Activated naive CD8-positive, alpha-beta T cell treated with anti-CD3 and anti-CD28 coated beads for 36 hours (primary cell): ENCODE results near the gene IPO4. TPM values are rescaled to one million over a fixed set of nuclear protein-coding genes. Genes with fewer than 3 reads are reported as not detected.
A peak's percentile ranks its signal among the peaks of the same experiment; 100 is the strongest.

Experiments used
- DNase-seq: peaks from one replicate; pipeline ENCODE4 v3.0.0; 2021
- H3K27ac Mint-ChIP-seq: one replicate; pipeline ENCODE4 v1.8.0; 2022; ENCODE audit warnings: mild to moderate bottlenecking, moderate library complexity, mixed read lengths
- H3K27me3 Mint-ChIP-seq: one replicate; pipeline ENCODE4 v1.8.0; 2022; ENCODE audit warnings: mild to moderate bottlenecking, mixed read lengths
- H3K36me3 Mint-ChIP-seq: one replicate; pipeline ENCODE4 v1.8.0; 2021; ENCODE audit warnings: mild to moderate bottlenecking, mixed read lengths
- H3K4me1 Mint-ChIP-seq: one replicate; pipeline ENCODE4 v1.8.0; 2021; ENCODE audit warnings: mixed read lengths
- H3K4me3 Mint-ChIP-seq: one replicate; pipeline ENCODE4 v1.8.0; 2022; ENCODE audit warnings: mild to moderate bottlenecking, moderate library complexity, mixed read lengths
- H3K9me3 Mint-ChIP-seq: one replicate; pipeline ENCODE4 v1.8.0; 2022; ENCODE audit warnings: mixed read lengths
- total RNA-seq, 2 experiments: library from RNA; stranded (reverse); gene quantifications; one replicate each; pipeline ENCODE4 v1.2.3, GENCODE V29; 2021

IPO4 gene
- total RNA-seq, 2 experiments from 2014 or later = 152 to 161 TPM

DNA sequence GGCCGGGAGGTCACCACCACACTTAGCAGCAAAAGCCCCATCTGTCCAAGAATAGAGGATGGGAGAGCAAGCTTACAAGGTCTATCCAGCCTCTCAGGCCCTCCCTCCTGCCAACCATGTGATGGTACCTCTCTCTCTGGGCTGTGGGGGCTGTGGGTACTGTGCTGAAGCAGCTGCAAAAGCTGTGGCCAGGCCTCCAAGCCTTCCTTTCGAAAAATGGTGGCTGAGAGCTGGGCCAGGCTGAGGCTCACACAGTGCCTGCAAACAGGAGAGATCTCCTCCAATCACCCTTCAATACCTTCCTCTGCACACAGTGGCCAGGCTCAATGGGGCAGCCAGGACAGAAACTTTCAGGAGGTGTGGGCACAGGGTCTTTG lies 1.1 kb downstream of the IPO4 start:
- DNase-seq = no peak
- Mint-ChIP-seq H3K27me3 (no peaks in the 10 kb centered on the region), H3K36me3 (peaks cover 24% of the 10 kb centered on the region), H3K4me3 (peak overlapping the region; percentile 93), H3K4me1 (peaks cover 34% of the 10 kb centered on the region), H3K27ac (peak overlapping the region; percentile 90), H3K9me3 (no peaks in the 10 kb centered on the region)

DNA sequence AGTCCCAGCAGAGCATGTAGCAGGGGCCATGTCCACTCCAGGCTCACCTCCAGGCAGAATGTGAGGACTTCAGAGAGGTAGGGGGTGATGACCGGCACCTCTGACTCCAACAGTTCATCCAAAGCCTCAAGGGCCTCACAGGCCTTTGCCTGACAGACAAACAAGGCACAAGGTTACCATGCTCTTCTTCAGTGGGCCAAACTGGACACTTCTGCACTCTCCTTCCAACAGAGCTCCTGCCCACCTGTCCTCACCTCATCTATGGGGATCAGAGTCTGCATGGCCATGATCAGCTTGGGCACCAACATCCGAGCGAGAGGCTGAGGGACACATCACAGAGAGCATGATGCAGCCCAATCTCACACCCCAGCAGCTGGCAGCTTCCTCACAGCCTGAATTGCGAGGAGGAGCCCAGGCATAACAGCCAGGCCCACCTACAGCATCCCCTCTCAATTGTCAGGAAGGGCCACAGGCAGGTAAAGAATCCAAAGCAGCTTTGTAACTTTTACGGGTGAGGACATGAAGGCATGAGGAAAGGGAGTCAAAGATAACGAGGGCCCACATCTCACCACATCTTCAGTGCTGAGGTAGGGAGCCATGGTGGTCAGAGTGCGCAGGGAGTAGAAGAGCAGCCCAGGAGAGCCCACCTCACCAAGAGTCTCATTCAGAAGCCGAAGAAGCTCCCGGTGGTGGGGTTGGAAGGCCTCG lies 1.6 kb downstream of the IPO4 start:
- Mint-ChIP-seq H3K4me1 (peaks cover 32% of the 10 kb centered on the region), H3K9me3 (no peaks in the 10 kb centered on the region), H3K27me3 (no peaks in the 10 kb centered on the region), H3K4me3 (peak overlapping the region; percentile 93), H3K36me3 (peaks cover 24% of the 10 kb centered on the region), H3K27ac (peak overlapping the region; percentile 54)
- no peak for DNase-seq

DNA sequence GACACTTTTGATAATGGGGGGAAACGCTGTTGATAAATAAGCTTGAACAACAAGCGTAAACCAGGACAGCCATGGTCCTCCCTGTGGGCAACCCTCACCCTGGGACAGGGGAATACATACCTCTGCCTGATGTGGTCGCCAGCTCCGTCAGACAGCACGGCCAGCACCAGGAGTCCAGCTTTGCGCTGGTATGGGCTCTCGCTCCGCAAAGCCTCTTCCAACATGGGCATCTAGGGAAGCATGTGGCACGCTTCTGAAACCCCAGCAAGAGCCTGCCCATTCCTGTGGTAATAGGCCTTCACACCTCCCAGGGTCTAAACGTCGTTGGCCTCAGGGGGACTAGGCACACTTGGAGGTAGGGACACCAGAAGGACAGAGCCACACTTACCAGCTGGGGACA lies 2.9 kb downstream of the IPO4 start:
- H3K27me3 Mint-ChIP-seq = no peaks in the 10 kb centered on the region
- H3K4me3 Mint-ChIP-seq = no peak overlapping the region
- peak overlapping the region; percentile 50 for H3K27ac Mint-ChIP-seq
- peaks cover 25% of the 10 kb centered on the region for H3K4me1 Mint-ChIP-seq
- H3K9me3 Mint-ChIP-seq = no peaks in the 10 kb centered on the region
- DNase-seq = no peak
- H3K36me3 Mint-ChIP-seq = peaks cover 20% of the 10 kb centered on the region

DNA sequence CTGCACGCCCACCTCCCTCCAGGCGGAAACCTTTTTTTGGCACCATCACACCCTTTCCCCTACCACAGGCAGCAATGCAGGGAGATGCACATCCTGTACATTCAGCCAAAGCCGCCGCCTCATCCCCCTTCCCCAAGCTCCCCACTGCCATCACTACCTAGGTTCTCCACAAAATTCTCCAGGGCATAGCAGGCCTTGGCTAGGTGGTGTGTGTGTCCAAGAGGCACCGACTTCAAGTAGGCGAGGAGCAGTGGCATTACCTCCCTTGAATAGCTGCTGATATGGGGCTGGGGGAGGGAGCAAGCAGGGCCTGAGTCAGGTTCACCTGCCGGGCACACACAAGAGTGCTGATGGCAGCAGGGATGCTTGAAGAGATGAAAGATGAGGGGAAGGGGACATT lies 3.6 kb downstream of the IPO4 start:
- no peaks in the 10 kb centered on the region for H3K9me3 Mint-ChIP-seq
- DNase-seq = no peak
- H3K27me3 Mint-ChIP-seq = no peaks in the 10 kb centered on the region
- H3K36me3 Mint-ChIP-seq = peaks cover 20% of the 10 kb centered on the region
- peaks cover 22% of the 10 kb centered on the region for H3K4me1 Mint-ChIP-seq
- no peak overlapping the region for H3K4me3 Mint-ChIP-seq
- no peak overlapping the region for H3K27ac Mint-ChIP-seq

DNA sequence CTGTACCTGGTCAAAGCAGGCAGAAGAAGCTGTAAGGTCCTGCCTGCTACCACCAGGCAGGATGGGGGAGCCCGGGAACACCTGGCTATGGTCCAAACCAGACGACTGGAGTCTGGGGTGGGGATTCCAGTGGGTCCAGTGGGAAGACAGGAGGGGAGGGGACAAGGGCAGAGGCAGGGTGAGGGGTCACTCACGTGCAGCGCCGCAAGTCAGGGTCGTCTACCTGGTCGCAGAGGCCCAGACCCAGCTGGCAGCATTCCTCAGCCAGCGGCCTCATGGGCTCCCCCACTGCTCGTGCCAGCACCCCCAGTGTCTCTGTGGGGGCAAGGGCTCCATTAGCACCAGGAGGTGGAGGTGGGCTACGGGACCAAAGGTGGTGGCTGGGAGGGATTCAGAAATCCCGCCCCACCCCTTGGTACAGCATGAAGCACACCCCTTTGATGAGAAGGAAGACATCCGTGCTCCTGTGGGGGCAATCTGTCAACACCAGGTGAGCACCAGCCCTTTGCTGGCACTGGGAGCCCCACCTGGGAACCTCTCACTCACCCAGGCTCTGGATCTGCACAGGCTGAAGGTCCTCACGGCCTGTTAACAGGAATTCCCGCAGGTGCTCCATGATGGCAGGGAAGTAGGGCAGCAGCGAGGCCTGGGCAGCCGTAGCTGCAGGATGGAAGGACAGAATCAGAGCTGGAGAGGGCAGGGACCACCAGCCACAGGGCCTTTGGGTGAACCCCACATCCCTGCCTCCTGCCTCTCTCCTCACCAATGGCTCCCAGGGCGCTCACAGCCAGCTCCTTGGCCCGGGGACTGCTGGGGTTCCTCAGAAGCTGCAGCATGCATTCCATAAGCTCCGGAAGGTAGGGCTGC lies 4.3 kb downstream of the IPO4 start:
- Mint-ChIP-seq H3K27me3 (no peaks in the 10 kb centered on the region), H3K4me1 (peaks cover 18% of the 10 kb centered on the region), H3K36me3 (peaks cover 22% of the 10 kb centered on the region), H3K27ac (no peak overlapping the region), H3K9me3 (no peaks in the 10 kb centered on the region), H3K4me3 (no peak overlapping the region)
- no peak for DNase-seq

DNA sequence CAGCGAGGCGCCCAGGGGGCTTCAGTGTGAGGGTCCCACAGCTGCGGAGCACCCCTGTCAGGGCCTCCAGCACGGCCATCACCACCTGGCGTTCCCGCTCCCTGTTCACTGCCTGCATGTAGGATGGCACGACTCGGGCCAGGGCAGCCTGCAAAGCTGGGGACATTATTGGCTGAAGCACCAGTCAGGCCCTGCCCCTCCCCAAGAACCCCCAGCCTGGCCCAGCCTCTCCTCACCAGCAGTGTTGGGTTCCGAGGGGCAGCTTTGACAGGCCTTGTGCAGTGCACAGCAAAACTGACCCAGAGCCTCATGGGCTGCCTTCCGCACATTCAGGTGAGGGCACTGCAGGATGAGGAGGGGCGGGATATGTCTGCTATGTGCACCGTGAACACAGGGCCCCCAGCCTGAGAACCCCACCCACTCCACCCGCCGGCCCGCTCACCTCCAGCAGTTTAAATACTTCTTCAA lies 5.6 kb downstream of the IPO4 start:
- H3K27ac Mint-ChIP-seq = no peak overlapping the region
- H3K9me3 Mint-ChIP-seq = no peaks in the 10 kb centered on the region
- peaks cover 21% of the 10 kb centered on the region for H3K36me3 Mint-ChIP-seq
- no peak for DNase-seq
- no peak overlapping the region for H3K4me3 Mint-ChIP-seq
- no peaks in the 10 kb centered on the region for H3K27me3 Mint-ChIP-seq
- H3K4me1 Mint-ChIP-seq = peaks cover 14% of the 10 kb centered on the region

DNA sequence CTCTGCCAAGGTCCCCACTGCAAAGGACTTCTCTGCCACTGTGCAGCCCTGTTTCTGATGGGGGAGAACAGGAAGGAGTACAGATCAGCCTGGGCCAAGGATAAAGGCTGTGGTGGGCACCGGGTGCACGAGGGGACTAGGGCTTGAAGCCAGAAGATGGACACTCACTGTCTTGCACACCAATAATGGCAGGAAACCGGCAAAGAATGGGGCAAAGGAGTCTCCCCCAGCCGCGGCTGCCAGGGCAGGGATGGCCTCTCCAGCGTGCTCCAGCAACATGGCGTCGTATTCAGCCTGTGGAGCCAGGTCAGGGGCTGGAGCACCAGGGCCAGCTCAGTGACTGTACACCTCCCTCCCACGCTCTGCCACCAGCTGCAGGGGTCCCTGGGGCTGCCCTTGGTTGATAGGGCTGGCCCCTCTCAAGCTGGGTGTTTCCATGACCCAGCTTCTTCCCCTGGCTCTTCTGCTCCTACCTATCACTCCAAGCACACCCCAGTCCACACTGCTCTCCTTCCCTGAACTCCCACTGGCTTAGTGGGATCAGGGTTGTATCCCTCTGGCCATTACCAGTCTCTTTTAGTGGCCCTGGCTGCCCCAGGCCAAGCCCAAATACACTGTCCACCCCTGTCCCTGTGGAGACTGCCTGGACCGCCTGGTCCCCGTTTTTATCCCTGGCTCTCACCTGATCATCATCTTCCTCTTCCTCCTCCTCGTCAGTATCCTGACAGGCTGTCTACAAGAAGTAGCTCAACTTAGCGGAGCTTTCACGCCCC lies 6.3 kb downstream of the IPO4 start:
- Mint-ChIP-seq H3K36me3 (peaks cover 16% of the 10 kb centered on the region), H3K4me1 (peaks cover 9% of the 10 kb centered on the region), H3K27me3 (no peaks in the 10 kb centered on the region), H3K9me3 (no peaks in the 10 kb centered on the region), H3K4me3 (no peak overlapping the region), H3K27ac (peak overlapping the region; percentile 63)
- DNase-seq = no peak

DNA sequence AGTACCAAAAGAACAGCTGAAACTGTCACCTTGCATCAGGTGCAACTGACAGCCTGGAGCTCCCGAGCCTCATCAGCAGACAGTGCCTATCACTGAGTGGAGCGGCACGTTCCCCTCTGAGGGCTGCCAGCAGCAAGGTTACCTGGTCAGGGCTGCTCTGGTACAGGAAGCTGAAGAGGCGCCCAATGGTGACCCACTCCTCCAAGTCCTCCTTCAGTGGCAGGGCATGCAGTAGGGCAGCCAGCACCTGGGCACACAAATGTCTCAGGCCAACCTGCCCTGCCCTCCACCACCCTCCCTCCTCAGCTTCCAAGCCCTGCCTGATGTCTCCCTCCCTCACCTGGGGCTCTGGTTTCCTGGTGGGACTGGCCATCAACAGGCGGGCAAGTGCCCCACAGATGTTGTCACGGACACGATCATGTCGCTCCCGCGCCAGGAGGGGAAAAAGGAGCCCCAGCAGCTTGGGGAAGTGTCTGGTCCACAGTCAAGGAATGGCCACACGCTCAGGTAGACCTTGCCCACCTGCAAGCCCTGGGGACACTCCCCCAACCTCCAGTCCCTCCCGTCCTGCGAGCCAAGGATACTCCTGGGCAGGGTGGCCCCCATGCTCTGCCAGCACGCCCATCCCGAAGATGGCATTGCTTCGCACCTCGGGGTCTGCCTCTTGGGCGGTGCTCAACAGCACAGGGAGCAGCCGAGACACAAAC lies 7.1 kb downstream of the IPO4 start:
- Mint-ChIP-seq H3K27me3 (no peaks in the 10 kb centered on the region), H3K27ac (peak overlapping the region; percentile 2), H3K4me1 (peaks cover 4% of the 10 kb centered on the region), H3K9me3 (no peaks in the 10 kb centered on the region), H3K4me3 (no peak overlapping the region), H3K36me3 (peaks cover 11% of the 10 kb centered on the region)
- DNase-seq = no peak

DNA sequence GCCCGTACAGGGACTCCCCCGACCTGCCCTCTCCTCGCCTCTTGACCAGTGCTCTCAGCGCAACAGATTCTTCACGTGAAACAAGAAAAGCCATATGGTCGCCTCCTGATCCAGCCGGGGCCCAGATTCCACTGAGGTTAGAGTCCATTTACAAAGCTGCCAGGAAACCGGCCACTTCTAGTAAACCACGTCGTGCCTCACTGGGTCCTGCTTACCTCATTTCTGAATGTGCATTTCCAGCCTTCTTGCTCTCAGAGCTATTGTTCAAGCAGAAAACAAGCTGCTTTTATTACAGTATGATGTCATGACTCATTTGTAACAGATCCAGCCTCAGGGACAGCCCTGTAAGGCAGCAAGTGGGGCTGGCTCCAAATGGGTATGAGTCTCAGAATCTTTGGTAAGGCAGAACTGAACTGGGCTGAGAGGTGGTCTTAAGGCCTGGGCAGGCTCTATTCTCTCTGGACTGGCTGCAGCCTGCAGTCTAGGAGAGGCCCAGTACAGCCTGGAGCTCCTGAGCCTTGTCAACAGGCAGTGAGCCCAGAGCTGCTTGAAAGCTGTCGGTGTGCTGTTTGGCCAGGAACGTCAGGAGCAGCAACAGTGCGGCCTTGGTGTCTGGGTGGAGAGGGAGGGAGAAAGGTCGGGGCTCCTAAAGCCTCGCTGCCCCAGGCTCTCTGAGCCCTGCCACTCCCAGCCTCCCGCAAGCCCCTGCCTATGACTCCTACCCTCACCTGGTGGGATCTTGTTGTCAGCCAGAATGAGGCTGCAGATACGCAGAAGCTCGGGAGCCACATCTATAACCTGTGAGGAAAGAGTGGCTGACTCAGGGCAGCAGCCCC lies 8.4 kb downstream of the IPO4 start:
- Mint-ChIP-seq H3K4me3 (no peak overlapping the region), H3K27ac (peak overlapping the region; percentile 35), H3K4me1 (peaks cover 3% of the 10 kb centered on the region), H3K27me3 (no peaks in the 10 kb centered on the region), H3K36me3 (peaks cover 5% of the 10 kb centered on the region), H3K9me3 (no peaks in the 10 kb centered on the region)
- no peak for DNase-seq

DNA sequence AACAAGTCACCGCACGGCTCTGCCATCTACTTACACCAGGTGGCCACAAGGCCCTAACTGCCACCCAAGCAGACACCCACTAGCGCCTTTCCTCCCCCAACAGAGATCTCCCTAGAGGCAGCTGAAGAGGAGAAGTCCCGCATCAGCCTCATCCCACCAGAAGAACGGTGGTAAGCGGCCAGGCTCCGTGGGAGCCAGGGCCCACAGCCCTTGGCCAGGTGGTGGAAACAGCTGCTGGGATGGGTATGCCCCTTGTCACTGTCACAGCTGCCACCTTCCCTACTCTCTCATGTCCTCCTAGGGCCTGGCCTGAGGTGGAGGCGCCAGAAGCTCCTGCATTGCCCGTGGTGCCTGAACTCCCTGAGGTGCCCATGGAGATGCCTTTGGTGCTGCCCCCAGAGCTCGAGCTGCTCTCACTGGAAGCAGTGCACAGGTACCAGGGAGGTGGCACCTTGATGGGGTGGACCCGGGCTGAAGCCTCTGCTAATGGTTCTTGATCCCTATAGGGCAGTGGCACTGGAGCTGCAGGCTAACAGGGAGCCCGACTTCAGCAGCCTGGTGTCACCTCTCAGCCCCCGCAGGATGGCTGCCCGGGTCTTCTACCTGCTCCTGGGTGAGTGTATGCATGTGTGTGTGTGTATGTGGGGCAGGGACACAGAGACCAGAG lies 9.2 kb downstream of the IPO4 start:
- no peak overlapping the region for H3K4me3 Mint-ChIP-seq
- H3K36me3 Mint-ChIP-seq = peaks cover 4% of the 10 kb centered on the region
- H3K9me3 Mint-ChIP-seq = no peaks in the 10 kb centered on the region
- peak overlapping the region; percentile 35 for H3K27ac Mint-ChIP-seq
- peaks cover 10% of the 10 kb centered on the region for H3K4me1 Mint-ChIP-seq
- no peaks in the 10 kb centered on the region for H3K27me3 Mint-ChIP-seq
- DNase-seq = no peak

DNA sequence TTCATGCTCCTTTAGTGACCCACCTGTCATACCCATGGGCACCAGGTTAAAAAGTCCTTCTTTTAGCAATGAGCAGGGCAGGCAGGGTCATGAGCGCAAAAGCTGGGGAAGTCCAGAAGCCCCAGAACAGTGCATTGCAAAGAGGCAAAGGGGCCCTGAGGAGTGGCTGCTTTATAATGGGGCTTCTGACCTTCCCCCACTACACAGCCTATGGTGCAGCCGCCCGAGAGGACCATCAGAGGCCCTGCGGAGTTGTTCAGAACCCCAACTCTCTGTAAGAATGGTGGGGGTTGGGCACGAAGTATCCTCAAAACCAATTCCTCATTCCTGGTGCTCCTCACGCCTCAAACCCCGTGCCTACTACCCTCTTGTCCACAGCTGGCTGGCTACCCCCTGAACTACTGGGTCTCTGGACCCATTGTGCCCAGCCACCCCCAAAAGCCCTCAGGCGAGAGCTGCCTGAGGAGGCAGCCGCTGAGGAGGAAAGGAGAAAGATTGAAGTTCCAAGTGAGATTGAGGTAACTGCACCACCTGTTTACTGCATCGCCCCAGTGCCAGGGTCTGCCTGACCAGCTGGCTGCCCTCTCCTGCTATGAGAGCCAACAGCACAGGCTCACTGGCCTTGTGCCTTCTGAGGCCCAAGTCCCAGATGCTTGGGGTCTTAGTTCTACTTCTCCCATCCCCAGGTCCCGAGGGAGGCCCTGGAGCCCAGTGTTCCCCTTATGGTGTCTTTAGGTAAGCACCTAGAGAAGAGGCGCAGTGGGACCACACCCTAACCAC lies 10.0 kb downstream of the IPO4 start:
- Mint-ChIP-seq H3K27me3 (no peaks in the 10 kb centered on the region), H3K36me3 (peaks cover 4% of the 10 kb centered on the region), H3K4me1 (peaks cover 10% of the 10 kb centered on the region), H3K4me3 (no peak overlapping the region), H3K9me3 (no peaks in the 10 kb centered on the region), H3K27ac (no peak overlapping the region)
- DNase-seq = no peak

DNA sequence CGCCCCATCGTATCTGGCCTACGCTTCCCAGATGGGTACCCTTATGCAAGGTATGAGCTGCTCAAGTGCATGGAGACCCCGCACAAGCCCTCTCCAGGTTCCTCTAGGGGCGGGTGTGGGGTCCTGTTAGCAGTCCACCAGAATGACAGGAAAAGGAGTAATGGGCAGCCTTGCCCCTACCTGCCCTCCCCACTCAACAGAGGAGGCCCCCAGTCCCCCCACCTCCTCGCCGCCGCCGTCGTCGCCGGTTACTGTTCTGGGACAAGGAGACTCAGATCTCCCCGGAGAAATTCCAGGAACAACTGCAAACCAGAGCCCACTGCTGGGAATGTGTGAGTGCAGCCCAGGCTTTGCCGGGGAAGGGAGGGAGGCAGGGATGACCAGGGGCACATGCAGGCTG lies 10.7 kb downstream of the IPO4 start:
- no peak overlapping the region for H3K4me3 Mint-ChIP-seq
- H3K27ac Mint-ChIP-seq = no peak overlapping the region
- H3K4me1 Mint-ChIP-seq = peaks cover 10% of the 10 kb centered on the region
- H3K36me3 Mint-ChIP-seq = peaks cover 8% of the 10 kb centered on the region
- H3K27me3 Mint-ChIP-seq = no peaks in the 10 kb centered on the region
- no peak for DNase-seq
- no peaks in the 10 kb centered on the region for H3K9me3 Mint-ChIP-seq
